Hematopoietic multipotent progenitor cell treated with erythropoietin and hydrocortisone succinate and interleukin-3 and kit ligand, for 6 days (in vitro differentiated cells): ENCODE data around the gene LHFPL3.

Experiments used
- DNase-seq: peaks from one replicate; pipeline ENCODE4 v3.0.0-alpha.2; 2015

The LHFPL3 gene

DNA sequence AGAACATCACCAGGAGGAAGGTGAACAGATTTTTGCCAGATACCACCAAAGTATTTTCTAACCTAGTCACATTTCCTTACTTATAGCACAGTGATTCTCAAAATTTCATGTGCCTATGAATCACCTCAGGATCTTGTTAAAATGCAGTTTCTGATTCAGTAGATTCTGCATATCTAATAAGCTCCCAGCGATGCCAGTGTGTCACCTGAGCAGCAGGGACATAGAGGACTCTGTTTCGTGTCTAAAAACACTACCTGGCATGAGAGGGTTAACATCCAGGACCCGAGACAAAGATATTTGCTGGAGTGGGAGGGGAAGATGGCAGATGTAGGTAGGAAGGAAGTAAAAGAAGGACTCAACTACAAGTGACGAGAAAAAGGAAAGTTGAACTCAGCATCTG lies 433.5 kb downstream of the LHFPL3 start:
- no peak for DNase-seq

DNA sequence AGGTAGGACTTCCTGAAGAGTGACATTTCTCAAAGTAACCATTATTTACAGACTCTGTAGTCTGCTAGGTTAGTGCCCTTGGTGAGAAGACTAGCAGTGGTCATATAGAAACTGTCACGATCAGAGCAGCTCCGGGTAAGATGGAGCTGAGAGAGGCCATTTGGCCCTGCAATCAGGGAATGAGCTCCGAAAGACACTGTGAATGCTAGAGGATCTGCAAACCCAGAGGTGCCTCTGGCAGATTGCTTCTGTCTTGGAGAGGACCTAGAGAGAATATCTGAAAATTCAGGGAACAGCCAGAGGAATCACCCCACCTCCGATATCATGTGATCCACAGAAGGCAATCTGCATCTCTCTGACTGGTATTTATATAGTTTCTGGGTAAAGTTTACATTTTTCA lies 438.7 kb downstream of the LHFPL3 start:
- DNase-seq: no peak

DNA sequence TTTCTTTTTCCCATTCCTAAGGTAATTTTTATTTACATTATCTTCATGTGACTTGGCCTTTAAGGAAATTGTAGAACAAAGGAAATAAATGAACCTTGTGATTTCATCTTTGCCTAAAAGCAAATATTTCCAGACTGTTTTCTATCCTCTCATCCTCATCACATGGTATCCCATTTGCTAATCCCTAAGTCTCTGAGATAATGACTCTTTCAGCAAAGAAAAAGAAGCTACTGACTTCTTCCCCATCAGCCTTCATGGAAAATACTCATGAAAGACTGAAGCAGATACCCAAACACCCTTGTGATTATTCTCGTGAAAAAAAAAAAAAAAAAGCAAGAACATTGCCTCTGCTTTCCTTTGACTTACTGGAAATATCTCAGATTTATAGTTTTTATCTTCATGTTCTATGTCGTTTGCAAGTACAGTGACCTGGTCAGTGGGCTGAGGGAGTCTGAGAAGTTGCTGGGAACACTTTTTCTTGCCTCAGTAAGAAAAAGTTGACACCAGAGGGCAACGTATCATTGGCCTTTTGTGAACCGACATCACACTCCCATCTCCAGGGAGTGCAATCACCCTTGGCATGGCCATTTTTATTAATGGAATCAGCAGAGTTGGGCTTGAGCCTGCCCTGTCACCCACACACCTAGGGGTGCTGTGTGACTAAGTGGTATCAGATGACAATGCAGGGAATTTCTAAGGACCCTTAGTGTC lies 439.6 kb downstream of the LHFPL3 start:
- no peak for DNase-seq

GRCh38 chr7:104772405-104773345 lies 444.3 kb downstream of the LHFPL3 start:
- no peak for DNase-seq

GRCh38 chr7:104773796-104774195 lies 445.4 kb downstream of the LHFPL3 start:
- DNase-seq: no peak

DNA sequence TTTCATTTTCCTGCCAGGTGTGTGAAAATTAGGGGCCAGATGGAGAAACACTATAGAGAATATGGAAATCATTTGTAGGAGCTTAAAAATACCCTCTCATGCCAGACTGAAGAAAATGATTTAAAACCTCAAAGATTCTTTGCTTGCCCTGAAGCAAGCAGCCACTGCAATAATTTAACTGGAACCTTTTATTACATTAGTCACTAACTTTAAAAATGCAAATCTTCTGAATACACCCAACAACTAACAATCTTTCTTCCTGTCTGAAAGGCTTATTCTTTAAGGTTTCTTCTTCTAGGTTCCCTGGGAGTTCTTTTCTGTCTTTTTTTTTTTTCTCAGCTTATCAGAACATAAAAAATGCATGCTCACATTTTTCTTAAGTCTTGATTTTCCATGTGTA lies 447.1 kb downstream of the LHFPL3 start:
- DNase-seq: no peak

DNA sequence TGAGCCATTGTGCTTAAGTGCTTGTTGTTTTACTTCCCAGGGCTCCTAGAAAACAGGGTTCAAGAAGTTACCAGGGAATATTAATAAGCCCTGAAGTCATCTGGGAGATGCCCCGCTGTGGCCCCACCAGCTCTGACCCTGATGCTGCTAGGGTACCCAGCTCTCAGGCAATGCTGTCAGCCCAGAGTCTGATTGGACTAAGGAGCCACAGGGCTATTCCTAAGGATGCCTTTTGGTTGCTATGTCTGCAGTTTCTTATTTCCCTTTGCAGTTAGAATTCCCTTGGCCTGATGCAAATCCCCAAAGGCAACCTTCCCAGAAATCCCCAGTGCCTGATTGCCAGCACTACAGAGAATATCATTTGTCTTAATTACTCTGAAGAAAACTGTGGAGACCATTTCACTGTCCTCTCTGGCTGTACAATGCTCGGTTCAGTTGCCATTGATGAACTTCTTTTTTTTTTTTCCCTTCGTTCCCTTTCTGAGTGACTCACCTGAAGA lies 448.9 kb downstream of the LHFPL3 start:
- no peak for DNase-seq

DNA sequence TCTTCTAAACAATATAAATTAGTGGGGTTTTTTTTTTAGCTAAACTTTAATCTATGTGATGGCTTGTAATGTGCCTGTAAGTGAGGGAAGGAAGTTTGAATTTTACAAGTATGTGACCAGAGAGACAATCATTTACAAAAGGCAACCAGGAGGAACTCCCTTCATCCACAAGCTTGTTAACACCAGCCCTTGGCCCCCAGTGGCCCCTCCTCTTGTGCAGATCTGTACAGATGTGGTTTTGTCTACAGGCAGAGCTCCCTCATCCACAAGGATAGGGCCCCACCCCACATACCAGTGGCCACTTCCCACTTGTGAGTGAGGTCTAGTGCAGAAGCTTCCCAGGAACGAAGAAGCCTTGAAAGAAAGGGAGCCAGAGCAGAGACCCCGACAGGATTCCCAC lies 451.5 kb downstream of the LHFPL3 start:
- no peak for DNase-seq

DNA sequence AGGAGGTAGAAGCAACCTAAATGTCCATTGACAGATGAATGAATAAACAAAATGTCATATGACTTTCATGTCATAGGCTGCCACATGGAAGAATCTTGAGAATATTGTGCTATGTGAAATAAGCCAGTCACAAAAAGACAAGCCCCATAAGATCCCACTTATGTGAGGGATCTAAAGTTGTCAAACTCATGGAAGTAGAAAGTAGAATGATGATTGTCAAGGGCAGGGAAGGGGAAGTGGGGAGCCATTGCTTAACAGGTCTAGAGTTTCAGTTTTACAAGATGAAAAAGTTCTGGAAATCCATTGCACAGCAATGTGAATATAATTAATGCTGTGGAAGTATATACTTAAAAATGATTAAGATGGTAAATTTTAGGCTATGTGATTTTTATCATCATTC lies 456.3 kb downstream of the LHFPL3 start:
- no peak for DNase-seq

DNA sequence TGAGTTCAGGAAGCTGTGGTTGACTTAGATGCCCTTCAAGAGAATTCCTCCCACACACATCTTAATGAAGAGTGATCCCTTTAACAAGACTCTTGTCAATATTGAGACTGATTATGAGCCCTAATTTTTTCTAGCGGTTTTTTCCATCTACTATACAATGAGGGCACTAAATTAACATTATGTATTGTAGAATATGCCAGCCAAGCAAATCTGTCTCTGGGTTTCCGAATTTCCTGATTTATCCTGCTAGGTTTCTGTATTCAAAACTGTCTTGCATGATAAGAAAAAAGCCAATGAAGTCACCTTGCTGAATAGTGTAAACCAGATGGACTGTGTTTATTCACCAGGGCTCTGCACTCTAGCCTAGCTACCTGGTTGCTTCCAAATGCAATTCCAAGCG lies 461.4 kb downstream of the LHFPL3 start:
- DNase-seq: no peak

DNA sequence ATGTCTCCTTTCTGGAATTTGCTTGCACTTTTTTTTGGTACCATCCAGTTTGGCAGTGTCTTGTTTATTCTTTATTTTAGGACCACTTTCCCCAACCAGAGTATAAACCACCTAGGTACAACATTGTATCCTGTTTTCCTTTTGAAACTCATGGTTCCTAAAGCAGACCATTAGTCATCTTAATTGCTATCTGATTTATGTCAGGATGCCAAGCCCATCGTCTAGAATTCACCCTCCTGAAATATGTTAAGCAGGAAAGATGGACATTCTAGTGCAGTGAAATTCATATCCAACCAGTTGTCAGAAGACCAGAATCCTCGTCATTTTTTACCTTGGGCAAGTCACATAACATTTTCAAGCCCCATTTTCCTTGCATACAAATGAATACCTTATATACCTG lies 462.0 kb downstream of the LHFPL3 start:
- no peak for DNase-seq

- DNase-seq: no peak
Observed at GRCh38 chr7:104791080-104791479, 462.7 kb downstream of the LHFPL3 start.

DNA sequence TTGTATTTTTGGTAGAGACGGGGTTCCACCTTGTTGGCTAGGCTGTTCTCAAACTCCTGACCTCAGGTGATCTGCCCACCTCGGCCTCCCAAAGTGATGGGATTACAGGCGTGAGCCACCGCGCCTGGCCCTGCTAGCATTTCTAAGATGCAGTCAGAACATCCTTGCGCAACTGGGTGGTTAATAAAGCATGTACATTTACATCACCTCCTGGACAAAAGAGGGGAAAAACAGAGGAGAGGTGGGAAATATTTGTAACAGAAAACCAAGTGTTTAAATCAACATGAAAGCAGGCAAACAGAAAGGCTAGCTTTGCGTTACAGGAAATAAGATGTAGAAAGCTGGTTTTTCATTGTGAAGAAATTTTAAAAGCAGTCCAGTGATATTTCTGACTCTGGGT lies 464.7 kb downstream of the LHFPL3 start:
- no peak for DNase-seq

GRCh38 chr7:104794154-104794553 lies 465.8 kb downstream of the LHFPL3 start:
- no peak for DNase-seq

DNA sequence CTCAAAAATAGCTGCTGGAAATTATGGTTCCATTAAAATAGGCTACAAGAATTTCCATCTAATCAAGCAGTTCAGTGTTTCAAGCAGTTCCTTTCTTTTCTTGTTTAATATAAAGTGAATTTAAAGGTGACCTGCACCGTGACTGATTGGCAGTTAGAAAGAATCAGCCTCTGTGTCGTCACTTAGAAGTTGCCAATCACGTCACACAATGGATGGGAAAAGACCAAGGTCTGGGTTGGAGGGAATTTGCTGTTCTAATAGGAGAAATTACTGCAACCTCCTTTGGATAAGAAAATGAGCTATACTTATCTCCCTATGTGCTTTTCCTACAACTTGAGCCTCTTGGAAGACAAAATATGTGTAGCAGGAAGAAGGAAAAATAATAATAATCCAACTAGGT lies 466.2 kb downstream of the LHFPL3 start:
- no peak for DNase-seq

- DNase-seq: no peak
Observed at GRCh38 chr7:104795086-104795485, 466.7 kb downstream of the LHFPL3 start.

GRCh38 chr7:104795616-104796398 lies 467.4 kb downstream of the LHFPL3 start:
- no peak for DNase-seq

GRCh38 chr7:104800307-104800706 lies 471.9 kb downstream of the LHFPL3 start:
- DNase-seq: no peak

GRCh38 chr7:104801022-104801421 lies 472.6 kb downstream of the LHFPL3 start:
- DNase-seq: no peak

DNA sequence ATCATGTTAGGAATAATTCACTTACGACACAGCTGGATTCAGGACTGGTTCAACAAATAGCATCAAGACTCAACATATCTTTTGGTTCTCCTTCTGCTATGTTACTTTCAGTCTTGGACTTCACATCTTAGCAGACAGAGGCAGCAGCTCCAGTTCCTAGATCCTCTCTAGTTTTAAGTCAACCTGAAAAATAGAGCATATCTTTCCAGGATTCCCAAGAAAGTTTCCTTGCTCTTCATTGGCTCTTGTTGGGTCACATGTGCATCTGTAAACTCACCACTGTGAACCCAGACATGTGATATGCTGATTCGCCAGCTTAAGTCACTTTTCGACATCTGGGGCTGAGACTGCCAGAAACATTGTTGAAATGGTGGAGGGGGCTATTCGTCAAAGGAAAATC lies 475.5 kb downstream of the LHFPL3 start:
- no peak for DNase-seq

DNA sequence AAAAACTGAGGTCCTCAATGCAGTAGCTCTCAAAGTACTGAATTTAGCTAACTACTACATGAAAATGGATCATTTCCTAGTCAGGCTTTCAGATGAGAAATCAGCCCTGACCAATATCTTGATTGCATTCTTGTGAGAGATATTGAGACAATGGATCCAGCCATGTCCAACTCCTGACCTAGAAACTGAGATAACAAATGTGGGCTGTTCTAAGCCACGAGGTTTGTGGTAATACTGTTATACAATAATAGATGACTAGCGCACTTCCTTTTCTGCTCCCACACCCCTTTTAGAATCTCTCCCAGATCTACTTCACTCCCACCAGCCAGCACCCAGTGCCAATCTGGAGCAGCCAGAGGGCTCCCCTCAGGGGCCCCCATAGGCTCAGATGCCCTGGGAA lies 476.3 kb downstream of the LHFPL3 start:
- no peak for DNase-seq

- no peak for DNase-seq
Observed at GRCh38 chr7:104805449-104806317, 477.3 kb downstream of the LHFPL3 start.
